HG03469 (cell line): ENCODE measurements around the gene GBF1.

Experiments used
- ATAC-seq: cut with Tn5 transposase; IDR thresholded peaks from one replicate; pipeline ENCODE4 v1.9.1; 2021; ENCODE audit warnings: mild to moderate bottlenecking, moderate library complexity, moderate number of reproducible peaks; ENCODE audit not compliant: unreplicated experiment

GBF1 gene

GRCh38 chr10:102406815-102407214 is 161.5 kb downstream of the GBF1 start:
- ATAC-seq = no peak

DNA sequence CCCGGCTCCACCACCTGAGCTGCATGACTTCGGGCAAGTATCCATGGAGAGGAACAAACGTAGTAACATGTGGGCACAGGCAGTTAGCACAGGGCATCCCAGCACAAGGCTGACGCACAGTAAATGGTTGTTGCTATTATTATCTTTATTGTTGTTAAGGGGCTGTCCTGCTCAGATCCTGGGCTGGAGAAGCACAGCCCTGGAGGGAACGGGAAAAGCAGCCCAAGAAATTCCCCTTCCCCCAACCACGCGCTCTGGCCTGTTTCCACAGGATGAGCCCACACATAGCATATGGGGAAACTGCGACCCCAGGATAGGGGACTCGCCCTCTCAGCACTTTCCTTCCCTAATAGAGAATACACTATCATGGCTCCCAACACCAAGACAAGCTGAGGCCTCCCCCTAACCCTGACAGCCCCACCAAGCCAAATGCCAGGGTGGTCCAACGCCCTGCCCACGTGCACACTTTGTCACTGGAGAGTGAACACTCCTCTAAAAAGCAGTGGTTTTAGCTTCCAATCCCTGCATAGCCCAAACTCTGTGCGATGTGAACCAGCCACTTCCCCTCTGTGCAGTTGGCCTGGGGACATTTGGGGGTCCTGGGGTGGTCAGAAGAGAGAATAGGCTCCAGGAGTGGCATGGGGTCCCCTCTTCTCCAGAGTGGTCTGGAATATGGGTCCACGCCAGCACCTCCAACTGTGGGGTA is 162.2 kb downstream of the GBF1 start:
- no peak for ATAC-seq

- ATAC-seq = no peak
These were observed 162.9 kb downstream of the GBF1 start for GRCh38 chr10:102408131-102408727.

DNA sequence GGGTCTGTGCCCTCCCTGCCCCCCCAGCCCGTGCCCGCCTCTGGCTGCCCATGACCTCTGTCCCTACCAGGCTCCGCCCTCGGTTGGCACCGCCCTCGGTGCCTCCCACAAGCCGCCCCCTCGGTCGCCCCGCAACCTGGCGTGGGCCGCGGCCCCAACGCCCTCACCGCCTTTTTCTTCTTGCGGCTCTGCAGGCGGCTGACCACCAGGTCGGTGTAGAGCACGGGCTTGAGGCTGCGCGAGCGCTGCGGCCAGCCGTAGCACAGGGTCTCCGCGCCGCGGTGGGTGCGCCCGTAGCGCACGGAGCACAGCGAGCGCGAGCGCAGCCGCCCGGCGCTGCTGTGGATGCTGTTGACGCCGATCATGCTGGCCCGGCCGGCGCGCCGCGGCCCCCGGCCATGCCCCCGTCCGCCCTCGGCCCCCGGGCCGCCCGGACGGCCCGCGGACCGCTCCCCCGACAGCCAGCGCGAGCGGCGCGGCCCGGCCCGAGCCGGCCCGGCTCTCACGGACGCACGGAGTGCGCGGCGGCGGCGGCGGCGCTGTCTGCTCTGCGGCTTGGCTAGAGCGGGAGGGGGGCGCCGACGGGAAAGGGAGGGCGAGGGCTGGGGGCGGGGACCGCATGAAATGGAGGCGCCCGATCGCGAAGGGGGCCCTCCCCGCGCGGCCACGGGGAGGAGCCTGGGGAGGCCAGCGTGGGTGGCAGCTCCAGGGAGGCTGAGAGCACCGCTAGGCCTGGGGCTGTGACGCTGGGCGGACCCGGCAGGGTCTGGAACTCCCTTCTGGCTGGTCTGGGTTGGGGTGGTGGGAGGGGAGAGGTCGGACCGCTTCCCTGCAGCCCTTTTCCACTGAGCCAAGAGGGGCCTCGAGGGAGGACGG is 163.6 kb downstream of the GBF1 start:
- no peak for ATAC-seq

DNA sequence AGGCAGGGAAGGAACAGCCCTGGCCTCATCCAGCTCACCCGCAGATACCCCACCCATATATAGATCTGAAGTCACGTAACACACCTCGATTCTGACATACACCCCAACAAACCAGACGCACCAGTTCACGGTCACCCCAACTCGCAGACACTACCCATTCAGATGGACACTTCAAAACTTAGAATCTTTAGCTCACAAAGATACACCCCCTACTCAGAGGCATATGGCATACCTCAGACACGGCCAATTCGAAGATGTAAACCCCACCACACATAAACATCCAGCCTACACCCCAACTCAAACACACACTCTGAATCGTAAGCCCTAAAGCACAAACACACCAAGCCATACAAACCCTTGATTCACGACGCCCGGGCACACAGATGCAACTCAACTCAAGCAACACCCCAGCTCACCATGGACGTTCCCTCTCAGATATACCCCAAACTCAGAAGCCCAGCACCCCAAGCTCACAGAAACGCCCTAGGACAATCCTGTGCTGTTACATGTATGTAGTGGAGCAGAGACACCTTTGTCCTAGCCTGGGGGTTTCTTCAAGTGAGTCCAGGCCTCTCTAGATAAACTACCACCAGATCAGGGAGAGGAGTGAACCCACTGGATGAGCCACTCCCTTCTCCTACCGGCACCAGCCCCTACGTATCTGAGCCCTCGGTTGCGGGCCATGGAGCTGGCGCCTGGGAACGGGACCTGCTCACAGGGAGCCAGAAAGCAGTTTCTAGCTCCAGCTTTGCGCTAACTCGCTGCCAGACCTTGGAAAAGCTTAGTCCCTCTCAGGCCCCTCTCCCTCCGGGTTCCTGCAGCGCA is 164.5 kb downstream of the GBF1 start:
- ATAC-seq = no peak

DNA sequence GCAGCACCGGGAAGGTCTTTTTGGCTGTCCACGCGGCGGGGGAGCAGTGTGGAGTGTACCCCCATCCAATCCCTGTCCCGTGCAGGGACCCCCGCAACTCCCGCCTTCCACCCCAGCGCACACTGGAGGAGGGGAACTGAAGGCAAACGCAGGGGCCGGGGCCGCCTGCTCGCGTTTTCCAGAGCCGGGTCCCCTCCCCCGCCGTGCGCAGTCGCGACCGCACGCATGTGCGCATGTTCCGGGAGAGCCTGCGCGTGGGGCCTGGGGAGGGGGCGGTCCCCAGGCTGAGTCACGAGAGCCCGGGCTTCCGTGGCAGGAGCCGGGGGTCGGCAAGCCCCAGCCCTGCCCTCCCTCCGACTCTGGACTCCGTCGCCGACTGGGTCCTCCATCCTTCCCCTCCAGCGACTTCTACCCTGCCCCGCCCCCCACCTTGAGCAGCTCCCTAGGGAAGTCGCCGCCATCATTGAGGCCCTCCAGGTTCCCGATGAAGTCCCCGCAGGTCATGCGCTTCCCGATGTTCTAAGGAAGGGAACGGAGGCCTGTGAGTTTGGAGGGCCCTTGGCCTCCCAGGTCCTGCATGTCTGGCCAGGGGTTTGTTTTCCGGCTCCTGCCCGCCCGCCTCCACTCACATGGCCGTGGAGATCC is 165.2 kb downstream of the GBF1 start:
- ATAC-seq = no peak

GRCh38 chr10:102411341-102412255 is 166.3 kb downstream of the GBF1 start:
- no peak for ATAC-seq

- no peak for ATAC-seq
These were observed 167.0 kb downstream of the GBF1 start for GRCh38 chr10:102412293-102412692.

DNA sequence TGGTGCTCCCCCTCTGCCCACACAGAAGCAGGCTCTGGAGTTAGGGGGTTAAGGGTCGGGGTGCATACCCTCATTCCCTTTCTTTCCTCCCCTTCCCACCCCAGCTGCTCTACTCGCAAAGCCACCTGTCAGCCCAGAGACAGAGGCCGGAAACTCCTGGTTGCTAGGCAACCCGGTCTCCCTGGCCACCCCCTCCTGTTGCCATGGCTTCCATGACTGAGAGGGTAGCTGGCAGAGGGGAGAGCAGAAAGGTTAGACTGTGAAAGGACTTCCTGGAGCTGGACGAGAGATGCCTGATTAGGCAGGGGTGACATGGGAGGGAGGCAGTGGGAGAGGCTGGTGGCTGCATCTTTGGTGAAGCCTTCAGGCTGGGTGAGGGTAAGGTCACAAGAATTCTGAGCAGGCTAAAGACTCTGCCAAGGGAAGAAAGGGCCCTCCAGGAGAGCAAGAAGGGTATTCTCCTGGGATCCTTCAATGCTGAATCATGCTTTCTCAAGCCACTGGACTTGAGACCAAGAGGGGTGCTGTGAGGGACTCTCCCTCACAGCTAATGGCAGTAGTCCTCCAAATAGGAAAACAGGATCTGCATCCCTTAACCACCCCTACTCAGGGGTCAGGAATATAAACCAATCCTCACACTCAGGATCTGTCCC is 167.8 kb downstream of the GBF1 start:
- ATAC-seq = no peak

- ATAC-seq = no peak
These were observed 168.7 kb downstream of the GBF1 start for GRCh38 chr10:102413806-102414561.

- no peak for ATAC-seq
These were observed 169.4 kb downstream of the GBF1 start for GRCh38 chr10:102414749-102415148.

DNA sequence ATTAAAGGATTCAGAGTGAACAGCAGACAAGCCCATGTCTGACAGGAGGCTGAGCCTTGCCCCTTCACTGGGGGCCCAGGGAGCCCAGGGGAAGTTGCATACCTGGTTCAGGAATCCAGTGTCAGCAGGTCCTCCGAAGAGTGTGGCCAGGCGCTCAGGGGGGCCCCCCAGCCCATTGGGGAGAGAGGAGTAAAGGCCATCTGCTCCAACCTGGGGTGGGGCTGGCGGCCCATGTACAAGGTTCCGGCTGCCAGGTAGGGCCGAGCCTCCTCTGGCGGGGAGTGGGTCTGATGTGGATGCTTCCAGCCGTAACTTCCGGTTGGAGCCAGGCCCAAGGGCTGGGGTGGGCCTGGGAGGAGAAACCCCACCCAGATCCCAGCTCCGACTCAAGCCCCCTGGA is 171.0 kb downstream of the GBF1 start:
- ATAC-seq = no peak

GRCh38 chr10:102416695-102417094 is 171.4 kb downstream of the GBF1 start:
- ATAC-seq = no peak

DNA sequence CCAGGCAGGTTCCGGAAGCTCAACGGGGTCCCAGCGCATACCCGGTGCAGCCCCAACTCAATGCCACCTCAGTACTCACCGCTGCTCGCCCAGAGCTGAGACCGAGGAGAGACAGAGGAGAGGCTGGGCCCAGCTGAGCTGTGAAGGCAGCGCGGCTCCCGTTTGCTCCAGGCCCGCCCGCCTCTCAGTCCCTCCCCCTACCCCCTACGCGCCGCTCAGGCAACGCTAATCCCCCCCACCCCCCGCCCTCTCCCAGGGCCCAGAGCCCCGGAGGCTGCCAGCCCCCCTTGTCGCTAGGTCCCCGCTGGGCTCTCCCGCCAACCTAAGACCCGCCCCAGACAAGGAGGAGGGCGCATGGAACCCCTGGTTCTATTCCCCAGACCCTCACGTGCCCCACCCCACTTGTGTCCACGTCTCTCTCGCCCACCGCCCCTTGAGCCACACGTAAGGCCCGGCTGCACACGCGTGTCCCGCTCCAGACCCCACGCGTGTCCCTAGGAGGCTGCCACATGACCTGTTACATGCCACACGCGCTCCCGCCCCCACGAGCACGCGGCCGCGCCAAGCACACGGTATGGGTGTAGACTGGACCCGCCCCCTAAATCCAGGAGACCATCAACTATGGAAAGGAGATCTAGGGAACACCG is 173.4 kb downstream of the GBF1 start, which contains the start of gene PSD:
Gene PSD (minus strand): TSS at position 164 of the 647 bp plus-strand sequence. CDS start 1,747 bp downstream, outside the sequence.
- no peak for ATAC-seq

DNA sequence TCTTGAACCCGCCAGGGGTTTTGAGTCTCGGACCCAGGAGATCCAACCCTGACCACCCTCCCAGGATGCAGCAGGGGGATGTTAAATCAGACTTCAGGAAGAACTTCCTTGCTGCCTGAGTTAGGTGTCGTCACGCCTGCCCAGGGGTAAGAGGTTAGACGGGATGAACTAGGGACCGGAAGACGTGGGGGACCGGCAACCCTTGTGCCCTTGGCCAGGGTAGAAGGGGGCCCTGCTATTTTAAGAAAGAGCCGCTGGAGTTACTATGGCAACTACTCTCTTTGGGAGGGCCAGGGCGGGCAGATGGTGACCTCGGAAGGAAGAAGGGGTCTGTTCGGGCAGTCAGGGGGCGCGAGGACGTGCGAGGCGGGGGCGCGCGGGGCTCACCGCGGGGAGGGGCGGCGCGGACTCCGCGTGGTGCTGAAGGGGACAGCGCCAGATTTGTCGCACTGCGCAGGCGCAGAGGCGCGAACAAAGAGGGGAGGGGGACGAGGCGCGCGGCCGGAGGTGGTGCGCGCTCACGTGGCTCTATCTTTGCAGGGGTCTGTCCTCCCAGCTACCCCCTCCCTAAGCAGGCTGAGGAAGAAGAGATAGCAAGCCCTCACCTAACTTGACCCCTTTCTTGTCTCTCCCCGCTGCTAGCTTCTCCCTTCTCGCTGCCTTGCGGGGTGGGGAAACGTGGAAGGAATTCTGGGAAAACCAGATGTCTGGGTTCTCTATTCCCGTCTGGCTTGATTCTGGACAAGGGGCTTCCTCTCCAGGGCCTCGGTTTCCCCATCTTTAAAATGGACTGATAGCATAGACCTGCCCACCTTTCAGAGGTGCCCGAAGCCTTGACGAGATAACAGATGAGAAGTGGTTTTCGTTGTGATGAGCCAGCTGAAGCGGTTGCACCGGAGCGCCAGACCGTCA is 174.2 kb downstream of the GBF1 start:
- ATAC-seq = no peak

DNA sequence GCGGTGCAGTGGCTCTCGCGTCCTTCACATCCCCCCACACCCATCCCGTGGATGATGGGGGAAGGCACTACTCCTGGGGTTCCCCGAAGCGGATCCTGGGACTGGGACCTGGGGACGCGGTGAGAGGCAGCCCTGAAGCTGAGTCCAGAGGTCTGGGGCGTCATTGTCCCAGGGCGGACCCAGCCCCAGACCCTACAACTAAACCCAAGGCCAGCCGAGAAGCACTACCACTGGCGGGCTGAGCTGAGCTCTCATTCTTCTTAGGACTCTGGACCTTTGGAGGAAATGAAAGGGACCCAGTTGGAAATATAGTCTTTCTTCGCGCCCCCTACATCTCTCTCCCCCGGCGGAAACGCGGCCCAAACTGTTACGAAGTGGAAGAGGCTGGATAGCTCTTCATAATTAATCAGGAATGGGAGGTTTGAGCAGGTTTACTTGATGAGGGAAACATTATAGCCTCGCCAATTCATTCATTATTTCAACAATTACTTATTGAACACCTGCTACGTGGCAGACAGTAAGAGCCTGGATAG is 174.9 kb downstream of the GBF1 start:
- no peak for ATAC-seq
